Measurements from ENCODE around the gene GRIN2A.

Gene GRIN2A

GRCh38 chr16:10181196-10182162 lies 749 bp downstream of the GRIN2A start:
- DNase-seq (ENCODE audit: low read depth) = peak; percentile 10

DNA sequence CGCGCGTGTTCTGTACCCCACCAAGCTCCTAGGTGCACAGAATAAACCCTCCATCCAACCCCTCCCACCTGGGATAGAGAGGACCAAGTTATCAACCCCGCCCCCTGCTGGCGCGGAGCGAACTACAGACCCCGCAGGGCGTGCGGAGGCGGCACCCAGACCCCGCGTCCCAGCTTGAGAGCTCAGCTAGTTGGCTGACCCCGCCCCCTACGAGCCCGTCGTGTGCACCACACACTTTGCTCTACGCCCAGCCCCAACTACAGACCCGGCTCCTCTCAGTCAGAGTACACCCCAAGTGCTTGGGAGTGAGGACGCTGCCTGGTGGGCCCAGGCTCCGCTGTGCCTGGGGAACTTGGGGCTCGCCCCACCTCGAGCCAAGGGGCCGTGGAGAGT lies 1.5 kb downstream of the GRIN2A start:
- DNase-seq (ENCODE audit: low read depth) = no peak

DNA sequence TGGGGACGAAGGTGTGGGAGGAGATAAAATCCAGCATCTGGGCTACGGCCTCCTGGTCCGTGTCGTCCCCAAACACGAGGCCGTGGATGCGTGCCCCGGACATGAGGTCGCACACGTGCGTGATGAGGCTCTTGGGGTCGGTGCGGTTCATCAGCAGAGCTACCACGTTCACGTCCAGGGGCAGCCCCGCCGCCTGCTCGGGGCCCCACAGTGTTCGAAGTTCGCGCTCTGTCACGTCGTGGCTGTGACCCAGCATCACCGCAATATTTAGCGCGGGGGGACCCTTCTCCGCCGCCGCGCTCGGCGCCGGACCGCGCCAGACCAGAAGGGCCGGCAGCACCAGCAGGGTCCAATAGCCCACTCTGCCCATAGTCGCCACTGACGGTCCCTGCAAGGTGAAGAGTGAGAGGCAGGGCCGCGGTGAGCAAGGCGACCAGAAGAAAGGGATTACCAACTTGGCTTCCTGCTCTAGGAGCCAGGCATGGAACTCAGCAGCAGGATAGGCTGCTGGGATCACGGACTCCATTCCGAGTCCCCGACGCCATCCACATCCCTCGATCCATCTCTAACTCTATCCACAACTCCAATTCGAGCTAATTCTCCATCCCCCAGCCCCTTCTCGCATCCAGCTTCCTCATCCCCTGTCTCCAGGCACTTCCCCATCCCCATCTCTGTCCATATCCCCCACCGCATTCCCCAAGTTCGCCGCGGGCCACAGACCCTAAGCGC lies 2.0 kb downstream of the GRIN2A start:
- DNase-seq (ENCODE audit: low read depth) = no peak

- no peak for DNase-seq (ENCODE audit: low read depth)
These were observed 3.7 kb downstream of the GRIN2A start for GRCh38 chr16:10178526-10178925.

GRCh38 chr16:10178080-10178479 lies 4.1 kb downstream of the GRIN2A start:
- no peak for DNase-seq (ENCODE audit: low read depth)

- no peak for DNase-seq (ENCODE audit: low read depth)
These were observed 9.2 kb downstream of the GRIN2A start for GRCh38 chr16:10172848-10173655.

- no peak for DNase-seq (ENCODE audit: low read depth)
These were observed 11.0 kb downstream of the GRIN2A start for GRCh38 chr16:10171221-10171620.

DNA sequence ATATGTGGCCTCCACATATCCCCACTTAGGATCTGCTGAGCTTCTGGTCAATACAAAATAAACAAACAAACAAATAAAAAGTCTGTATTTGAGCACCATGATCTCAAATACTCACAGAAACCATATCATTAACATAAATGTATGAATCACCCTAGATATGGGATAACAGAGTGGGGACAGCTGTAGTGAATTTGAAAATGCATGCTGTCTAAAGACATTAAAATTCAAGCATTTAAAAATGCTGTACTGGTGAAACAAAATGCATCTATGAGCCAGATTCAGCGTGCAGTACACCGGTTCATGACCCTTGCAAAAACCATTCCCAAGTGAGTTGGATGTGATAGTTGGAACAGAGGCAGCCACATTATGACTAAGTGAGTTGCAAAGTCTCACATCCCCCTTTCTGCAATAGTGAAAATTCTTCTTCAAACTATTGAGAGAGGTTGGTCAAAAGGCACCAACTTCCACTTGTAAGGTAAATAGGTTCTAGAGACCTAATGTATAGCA lies 12.3 kb downstream of the GRIN2A start:
- no peak for DNase-seq (ENCODE audit: low read depth)

DNA sequence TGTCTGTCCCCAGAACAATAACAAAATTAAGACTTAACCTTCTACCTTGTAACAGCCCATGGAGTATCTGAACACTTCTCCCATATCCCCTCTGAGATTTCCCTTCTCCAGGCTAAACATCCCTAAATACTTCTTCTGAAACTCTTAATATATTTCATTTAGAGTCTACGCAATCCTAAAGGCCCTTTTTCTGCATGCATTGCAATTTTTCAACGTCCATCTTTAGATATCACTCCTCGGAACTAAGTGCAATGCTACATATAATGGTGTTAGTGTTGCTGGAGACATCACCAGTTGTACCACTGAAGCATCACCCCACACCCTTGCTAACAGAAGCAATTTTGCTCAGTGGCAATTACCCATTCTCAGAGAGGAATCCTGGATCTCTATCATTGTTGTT lies 13.2 kb downstream of the GRIN2A start:
- no peak for DNase-seq (ENCODE audit: low read depth)

GRCh38 chr16:10168258-10168657 lies 14.0 kb downstream of the GRIN2A start:
- no peak for DNase-seq (ENCODE audit: low read depth)

DNA sequence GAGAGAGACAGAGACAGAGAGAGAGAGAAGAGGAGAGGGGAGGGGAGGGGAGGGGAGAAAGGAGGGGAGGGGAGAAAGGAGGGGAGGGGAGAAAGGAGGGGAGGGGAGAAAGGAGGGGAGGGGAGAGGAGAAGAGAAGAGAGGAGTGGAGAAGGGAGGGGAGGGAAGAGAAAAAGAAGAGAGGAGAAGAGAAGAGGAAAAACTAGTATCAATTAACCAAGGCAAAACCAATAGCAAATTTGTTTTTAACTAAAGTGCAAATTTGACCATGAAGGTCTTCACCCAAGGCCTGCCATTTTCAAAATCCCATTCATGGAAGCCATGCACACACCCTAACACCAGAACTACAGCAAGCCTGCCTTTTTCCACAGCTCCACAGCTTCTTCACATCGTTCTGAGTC lies 16.6 kb downstream of the GRIN2A start:
- no peak for DNase-seq (ENCODE audit: low read depth)

- DNase-seq (ENCODE audit: low read depth) = no peak
These were observed 19.2 kb downstream of the GRIN2A start for GRCh38 chr16:10162981-10163380.

DNA sequence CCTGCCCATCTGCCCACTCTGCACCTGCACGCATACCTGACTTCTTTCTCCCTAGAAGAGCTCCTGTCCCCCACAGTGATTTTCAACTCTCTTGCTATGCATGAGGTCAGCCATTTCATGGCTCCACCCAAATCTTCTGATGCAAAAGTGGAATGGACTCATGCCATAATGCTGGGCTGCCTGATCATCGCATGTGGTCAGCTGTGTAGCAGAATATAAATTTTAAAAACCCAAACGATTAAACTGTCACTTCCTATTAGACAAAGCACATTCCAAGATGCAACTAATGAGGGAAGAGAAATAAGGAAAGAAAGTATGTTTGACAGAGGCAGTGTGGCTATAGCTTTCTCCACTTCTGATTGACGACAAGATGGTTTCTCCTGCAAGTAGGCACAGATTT lies 26.1 kb downstream of the GRIN2A start:
- no peak for DNase-seq (ENCODE audit: low read depth)

DNA sequence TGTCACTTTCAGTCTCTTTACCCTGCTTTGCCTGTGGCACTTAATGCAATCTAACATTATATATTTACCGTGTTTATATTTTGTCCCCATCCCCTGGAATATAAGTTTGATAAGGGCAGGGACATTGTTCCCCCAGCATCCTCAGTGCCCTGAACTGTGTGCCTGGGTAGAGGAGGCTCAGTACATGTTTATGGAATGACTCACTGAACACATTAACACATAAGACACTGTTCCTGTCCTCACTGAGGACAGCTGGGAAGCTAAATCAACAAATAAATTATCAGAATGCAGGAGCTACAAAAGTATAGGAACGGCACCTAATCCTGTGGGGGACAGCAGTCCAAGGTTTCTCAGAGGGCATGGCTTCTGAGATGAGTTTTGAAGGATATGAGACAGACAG lies 27.8 kb downstream of the GRIN2A start:
- DNase-seq (ENCODE audit: low read depth) = no peak

DNA sequence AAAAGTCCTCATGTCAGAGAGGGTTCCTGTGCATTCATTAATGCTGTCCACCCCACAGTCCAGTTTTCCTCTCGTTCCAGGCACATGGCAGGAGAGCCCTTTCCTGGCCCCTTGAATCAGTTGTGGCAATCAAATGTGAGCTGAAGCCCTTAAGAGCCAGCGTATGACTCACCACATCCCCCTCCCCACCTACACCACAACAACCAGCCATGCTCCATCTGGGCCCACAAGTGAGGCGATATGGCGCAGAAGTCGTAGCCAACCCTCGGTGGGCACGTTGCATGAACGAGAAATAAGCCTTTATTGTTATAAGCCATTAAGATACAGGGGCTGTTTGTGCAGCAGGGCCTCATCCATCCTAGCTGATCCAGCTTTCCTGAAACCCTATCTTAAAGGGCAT lies 28.2 kb downstream of the GRIN2A start:
- DNase-seq (ENCODE audit: low read depth) = no peak

GRCh38 chr16:10151718-10152117 lies 30.5 kb downstream of the GRIN2A start:
- DNase-seq (ENCODE audit: low read depth) = no peak

DNA sequence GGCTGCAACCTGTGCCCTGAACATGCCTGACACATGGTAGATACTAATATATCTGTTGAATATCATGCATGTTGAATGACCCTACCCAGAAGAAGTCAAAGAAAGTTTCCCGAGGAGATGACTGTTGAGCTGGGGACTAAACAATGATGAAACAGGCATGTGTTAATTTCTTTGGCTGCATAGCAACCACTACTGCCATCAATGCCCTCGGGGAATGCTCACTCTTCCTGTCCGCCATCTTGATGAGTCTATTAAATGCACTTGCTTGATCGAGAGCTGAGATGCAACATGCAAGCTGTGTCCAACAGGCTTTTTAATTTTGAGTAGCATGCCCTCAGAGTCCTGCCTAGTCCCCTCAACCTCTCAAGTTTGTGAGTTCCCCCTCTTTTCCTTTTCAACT lies 31.3 kb downstream of the GRIN2A start:
- no peak for DNase-seq (ENCODE audit: low read depth)

GRCh38 chr16:10145542-10146035 lies 36.6 kb downstream of the GRIN2A start:
- no peak for DNase-seq (ENCODE audit: low read depth)

- no peak for DNase-seq (ENCODE audit: low read depth)
These were observed 40.6 kb downstream of the GRIN2A start for GRCh38 chr16:10141671-10142070.

GRCh38 chr16:10138881-10139280 lies 43.3 kb downstream of the GRIN2A start:
- DNase-seq (ENCODE audit: low read depth) = no peak

DNA sequence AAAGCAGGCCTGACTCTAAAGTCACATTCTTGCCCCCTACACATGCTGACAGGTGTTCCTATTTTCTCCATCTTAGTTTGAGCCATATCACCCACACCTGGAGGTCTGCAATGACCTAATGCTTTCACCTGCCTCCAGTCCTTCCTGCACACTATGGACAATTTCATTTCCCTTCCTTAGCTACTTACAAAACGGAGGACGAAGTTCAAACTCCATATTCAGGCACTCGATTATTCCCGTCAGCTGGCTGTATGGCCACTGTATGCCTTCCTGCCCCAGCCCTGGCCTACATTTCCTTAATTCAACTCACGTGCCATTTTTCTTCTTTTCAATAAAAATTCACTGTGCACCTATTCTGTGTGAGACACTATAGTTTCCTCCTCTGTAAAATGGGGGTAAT lies 44.9 kb downstream of the GRIN2A start:
- no peak for DNase-seq (ENCODE audit: low read depth)

GRCh38 chr16:10136916-10137315 lies 45.3 kb downstream of the GRIN2A start:
- no peak for DNase-seq (ENCODE audit: low read depth)
